ENCODE data around the gene SLC16A10.
A peak's percentile ranks its signal among the peaks of the same experiment; 100 is the strongest.

The SLC16A10 gene

DNA sequence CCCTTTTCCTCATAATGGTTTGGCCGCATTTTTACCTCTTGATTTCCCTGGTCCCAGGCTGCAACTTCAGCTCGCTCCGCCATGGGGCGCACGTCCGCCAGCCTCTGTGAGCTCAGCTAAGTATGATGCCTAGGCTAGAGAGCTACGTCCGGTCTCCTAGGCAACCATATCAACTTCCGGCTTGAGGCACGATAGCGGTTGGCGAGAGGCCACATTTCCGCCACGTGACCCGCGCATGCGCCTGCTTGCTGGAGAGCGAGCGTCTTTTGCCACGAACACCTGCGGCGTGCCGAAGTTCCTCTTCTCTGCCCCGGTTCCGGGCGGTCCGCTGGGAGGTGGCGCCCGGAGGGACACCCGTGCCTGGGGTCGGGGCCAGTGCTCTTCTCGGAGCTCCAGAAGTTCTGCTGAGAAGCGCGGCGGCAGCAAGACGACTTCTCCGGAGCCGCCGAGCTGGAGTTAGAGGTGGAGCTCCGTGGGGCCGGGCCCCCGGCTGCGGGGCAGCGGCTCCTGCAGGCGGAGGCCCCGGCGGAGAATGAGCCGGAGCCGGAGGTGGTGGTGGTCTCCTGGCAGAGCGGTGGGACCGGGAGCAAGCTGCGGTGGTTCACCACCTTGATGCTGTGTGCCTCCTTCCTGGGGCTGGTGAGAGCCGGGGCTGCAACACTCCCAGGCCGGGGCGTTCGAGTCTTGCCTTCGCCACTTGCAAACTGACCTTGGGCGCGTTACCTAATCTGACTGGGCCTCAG lies 172.0 kb downstream of the SLC16A10 start:
- peak; percentile 100 for DNase-seq (ENCODE audit: low read depth, low spot score)

DNA sequence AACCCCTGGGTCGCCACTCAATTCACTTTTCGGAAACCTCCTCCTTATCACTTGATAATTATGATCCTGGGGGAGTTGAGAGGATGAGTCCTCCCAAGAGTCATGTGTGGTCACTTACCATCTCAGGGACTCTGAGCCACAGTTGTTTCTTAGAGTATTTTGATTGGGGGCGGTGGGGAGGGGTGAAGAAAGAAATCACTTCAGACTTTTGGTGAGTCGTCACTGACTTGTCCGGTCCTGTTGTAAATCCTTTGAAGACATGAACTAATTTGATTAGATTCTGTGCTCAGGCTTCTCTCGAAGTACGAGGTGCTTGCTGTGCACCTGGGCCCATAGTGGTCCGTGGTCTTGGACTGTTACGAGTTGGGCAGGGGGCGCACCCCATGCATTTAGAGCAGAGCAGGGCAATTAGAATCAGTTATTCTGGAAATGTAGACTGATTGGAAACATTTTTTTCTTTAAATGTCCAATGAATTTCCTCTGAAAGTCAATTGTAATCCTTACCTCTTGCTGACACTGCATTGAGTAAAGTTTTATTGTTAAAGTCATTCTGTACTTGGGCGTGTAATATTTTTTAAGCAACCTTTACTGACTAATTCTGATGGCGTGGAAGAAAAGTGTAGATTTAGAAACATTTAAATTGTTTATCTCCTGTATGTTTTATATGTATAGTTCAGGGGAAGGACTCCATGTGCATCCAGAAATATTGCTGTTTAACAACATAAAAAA lies 173.4 kb downstream of the SLC16A10 start:
- peak; percentile 22 for DNase-seq (ENCODE audit: low read depth, low spot score)

DNA sequence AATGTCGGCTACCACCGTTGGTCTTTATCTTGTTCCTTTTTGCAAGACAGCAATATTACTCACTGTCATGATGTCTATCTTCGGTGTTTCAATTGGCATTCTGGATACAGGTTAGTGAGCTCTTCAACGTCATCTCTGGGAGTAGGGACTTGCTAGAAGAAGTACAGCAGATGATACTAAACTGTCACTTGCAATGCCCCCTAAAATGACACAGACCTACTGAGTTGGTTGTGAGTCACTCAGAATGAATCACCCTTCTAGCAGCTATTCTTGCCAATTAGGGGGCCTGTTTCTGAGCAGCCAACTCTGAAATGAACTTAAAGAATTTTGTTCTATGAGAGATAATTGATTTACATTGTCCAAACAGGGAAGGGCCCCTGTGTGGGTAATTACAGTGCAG lies 176.5 kb downstream of the SLC16A10 start:
- DNase-seq (ENCODE audit: low read depth, low spot score), result peak; percentile 70

DNA sequence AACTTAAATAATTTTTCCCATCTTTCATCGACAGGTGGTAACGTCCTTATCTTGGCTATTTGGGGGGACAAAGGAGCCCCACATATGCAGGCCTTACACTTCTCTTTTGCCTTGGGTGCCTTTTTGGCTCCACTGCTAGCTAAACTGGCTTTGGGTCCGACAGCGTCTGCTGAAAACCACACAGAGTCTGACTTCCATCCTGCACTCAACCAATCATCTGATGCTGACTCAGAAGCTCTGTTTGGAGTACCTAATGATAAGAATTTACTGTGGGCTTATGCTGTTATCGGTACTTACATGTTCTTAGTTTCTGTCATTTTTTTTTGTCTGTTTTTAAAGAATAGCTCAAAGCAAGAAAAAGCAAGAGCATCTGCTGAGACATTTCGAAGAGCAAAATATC lies 178.5 kb downstream of the SLC16A10 start:
- DNase-seq (ENCODE audit: low read depth, low spot score), result peak; percentile 45

DNA sequence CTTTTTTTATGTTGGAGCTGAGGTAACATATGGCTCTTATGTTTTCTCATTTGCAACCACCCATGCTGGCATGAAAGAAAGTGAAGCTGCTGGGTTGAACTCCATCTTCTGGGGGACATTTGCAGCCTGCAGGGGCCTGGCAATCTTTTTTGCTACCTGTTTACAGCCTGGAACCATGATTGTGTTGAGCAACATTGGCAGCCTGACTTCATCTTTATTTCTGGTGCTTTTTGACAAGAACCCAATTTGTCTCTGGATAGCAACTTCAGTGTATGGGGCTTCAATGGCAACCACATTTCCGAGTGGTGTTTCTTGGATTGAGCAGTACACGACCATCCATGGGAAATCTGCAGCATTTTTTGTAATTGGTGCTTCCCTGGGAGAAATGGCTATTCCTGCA lies 179.0 kb downstream of the SLC16A10 start:
- no peak for DNase-seq (ENCODE audit: low read depth, low spot score)

DNA sequence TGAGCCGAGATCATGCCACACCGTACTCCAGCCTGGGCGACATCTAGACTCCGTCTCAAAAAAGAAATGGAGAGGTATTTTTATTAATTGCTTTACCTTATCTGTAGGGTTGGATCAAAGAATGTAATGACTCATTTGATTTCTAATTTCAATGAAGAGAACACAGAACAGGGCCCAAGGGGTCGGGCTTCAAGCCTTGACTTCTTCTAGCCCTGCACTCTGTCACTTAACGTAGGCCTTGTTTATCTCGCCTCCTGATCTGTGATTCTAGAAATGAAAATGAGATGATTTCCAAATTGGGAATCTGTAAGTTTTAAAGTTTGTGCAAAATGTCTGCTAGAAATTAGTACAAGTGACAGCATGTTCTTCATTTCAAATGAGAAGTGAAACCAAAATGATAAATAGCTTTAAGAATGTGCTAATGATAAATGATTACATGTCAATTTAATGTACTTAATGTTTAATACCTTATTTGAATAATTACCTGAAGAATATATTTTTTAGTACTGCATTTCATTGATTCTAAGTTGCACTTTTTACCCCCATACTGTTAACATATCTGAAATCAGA lies 180.5 kb downstream of the SLC16A10 start:
- DNase-seq (ENCODE audit: low read depth, low spot score), result no peak

DNA sequence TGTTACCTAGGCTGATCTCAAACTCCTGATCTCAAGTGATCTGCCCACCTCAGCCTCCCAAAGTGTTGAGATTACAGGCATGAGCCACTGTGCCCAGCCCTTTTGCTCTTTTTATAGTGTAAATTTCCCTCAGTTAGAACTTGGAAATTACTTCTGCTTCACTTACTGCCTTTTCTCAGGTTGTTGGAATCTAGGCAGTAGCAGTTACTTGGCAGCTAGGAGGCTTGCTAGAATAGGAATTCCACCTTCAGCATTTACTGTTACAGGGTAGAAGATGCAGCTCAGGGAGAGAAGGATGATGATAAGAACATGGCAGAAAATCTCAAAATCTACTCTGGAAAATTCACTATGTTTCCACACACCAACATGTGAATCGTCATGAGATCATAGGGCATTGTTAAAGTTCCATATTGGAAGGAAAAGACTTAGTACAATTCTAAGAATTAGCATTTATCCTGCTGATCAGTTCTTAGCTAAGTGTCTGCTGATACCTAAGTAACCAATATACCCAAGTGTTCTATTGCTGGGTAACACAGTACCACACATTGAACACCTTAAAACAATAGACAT lies 182.2 kb downstream of the SLC16A10 start:
- DNase-seq (ENCODE audit: low read depth, low spot score), result peak; percentile 72

DNA sequence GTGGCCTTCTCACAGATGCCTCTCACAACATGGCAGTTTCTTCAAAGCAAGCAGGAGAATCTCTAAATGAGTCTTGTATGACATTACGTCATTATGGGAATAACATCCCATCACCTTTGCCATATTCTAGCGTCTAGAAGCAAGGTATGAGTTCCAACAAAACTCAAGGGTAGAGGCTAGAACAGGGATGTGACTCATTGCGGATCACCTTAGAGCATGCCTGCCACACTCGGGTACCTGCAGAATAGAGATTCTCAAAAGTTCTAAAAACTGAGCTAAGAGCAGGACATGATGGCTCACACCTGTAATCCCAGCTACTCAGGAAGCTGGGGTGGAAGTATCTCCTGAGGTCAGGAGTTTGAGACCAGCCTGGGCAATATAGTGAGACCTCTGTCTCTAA lies 182.8 kb downstream of the SLC16A10 start:
- DNase-seq (ENCODE audit: low read depth, low spot score), result no peak

DNA sequence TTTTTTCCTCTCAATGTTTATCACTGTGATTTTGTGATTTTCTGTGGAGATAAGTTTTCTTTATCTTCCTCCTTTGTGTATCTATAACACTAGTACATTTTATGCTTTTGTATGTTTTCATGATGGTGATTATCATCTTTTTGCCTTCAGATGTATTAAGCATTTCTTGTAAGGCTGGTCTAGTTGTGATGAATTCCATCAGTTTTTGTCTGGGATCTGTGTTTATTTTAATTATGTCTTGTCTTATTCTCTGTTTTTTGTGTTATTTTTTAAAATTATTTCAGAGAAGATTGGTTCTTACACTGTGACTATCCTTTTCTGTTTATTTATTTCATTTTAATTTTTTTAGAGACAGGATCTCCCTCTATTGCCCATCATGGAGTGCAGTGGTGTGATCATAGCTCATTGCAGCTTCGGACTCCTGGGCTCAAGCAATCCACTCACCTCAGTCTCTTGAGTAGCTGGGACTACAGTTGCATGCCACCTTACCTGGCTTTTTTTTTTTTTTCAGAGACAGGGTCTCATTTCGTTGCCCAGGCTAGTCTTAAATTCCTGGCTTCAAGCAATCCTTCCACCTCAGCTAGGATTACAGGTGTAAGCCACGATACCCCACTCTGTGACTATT lies 187.4 kb downstream of the SLC16A10 start:
- no peak for DNase-seq (ENCODE audit: low read depth, low spot score)

DNA sequence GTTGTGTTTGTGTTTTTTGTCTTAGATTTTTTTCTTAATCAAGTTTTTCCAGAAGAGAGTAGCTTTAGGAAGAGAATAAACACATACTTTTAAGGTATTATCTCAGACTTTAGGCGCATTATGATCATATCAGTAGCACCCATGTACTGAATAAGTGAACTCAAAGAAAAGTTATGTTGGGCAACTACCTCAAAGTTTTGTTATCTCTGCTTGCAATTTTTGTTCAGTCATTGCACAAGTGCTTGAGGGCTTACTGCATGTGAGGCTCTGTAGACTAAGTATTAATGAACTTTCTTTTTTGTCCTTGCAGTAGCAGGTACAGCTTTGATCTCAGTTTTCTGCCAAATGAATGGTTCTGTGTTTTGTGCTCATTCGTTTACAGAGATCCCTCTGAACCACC lies 189.0 kb downstream of the SLC16A10 start:
- DNase-seq (ENCODE audit: low read depth, low spot score), result no peak

DNA sequence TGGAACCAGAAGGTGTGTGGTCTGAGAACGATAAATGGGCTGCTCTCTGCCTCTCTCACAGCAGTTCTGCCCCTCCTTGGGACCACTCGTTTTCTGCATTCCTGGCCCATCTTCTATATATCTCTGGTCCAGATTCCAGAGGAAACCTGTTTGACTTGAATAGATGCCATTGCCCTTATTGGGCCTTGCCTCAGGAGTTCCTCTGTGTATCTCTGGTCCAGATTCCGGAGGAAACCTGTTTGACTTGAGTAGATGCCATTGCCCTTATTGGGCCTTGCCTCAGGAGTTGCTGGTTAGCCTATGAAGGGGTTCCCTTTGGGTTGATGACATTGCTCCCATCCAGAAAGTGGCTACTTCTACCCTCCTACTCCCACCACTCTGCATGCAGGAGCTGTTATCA lies 189.4 kb downstream of the SLC16A10 start:
- DNase-seq (ENCODE audit: low read depth, low spot score), result no peak

DNA sequence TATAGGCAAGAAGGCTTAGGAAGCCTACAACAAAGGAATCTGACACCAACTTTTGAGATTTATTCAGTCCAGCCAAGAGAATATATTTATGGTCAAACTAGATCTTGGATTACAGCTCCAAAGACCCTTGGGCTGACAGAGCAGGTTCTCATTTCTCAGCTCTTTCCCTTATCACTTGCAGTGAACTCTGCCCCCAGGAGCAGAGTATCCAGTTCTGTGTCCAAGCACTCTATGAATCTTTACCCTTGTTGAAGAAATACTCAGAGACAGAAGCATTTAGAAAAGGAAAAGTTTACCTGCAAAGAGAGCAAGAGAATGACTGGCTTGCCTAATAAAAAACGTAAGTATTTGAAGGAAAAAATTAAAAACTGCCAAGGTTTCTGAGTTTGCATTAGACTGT lies 190.5 kb downstream of the SLC16A10 start:
- DNase-seq (ENCODE audit: low read depth, low spot score), result no peak

DNA sequence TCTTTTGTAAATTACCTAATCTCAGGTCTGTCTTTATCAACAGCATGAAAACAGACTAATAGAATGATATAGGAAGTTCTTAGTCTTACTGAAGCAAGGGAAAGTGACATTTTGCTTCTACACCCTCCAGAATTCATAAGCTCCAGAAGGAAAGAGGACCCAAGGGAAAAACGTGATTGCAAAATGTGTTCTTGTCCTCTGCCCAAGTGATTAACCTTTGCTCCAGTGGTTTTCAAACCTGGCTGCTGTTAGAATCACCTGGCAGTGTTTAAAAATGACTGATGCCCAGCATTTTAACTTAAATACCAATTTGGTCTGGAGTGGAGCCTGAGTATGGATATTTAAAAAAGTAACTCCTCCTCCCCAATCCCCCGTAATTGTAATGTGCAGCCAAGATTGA lies 191.4 kb downstream of the SLC16A10 start:
- no peak for DNase-seq (ENCODE audit: low read depth, low spot score)

DNA sequence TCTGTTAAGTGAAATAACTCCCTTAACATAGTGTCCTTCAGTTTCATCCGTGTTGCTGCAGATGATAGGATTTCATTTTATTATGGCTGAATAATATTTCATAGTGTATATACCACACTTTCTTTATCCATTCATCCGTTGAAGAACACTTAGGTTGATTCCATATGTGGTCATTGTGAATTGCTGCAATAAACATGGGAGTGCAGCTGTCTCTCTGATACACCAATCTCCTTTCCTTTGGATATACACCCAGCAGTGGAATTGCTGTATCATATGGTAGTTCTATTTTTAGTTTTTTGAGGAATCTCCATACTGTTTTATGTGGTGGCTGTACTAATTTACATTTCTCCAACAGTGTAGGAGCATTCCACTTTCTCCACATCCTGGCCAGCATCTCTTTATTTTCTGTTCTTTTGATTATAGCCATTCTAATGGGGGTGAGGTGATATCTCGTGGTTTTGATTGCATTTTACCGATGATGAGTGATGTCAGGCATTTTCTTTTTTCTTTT lies 193.2 kb downstream of the SLC16A10 start:
- peak; percentile 45 for DNase-seq (ENCODE audit: low read depth, low spot score)
